K562 (cell line): ENCODE data around the gene WDR86. TPM values are rescaled to one million over a fixed set of nuclear protein-coding genes. Genes with fewer than 3 reads are reported as not detected.
A peak's percentile ranks its signal among the peaks of the same experiment; 100 is the strongest.

Experiments used
- ARNT ChIP-seq, 2 experiments: fragments of 450-650 bp; IDR thresholded peaks; 2 replicates each; pipeline ENCODE4 v1.6.1; 2016; ENCODE audit warnings: mild to moderate bottlenecking in 1 of 2
- CBX8 ChIP-seq: fragments of 200-600 bp; sonication (generic); IDR thresholded peaks from 2 replicates; pipeline ENCODE4 v1.6.1; 2012; ENCODE audit warnings: borderline replicate concordance, mixed run types, low read depth, mild to moderate bottlenecking, moderate library complexity, mixed read lengths, low read length, control low read depth, inconsistent platforms; ENCODE audit not compliant: poor library complexity, severe bottlenecking; ENCODE audit errors: extremely low read depth
- CEBPB ChIP-seq: fragments of 450-650 bp; IDR thresholded peaks from 2 replicates; pipeline ENCODE4 v1.6.1; 2016; ENCODE audit warnings: missing genetic modification characterization, missing compliant biosample characterization
- DDX20 ChIP-seq: fragments of 450-650 bp; IDR thresholded peaks from 2 replicates; pipeline ENCODE4 v1.6.1; 2016; ENCODE audit warnings: missing genetic modification characterization, low read depth, mild to moderate bottlenecking, missing compliant biosample characterization, moderate library complexity
- E2F8 ChIP-seq: fragments of 450-650 bp; IDR thresholded peaks from 2 replicates; pipeline ENCODE4 v1.7.1; 2018; ENCODE audit warnings: mild to moderate bottlenecking, low read depth; ENCODE audit not compliant: partially characterized antibody
- GABPA ChIP-seq: fragments of 200-800 bp; sonication (Bioruptor generic); conservative IDR thresholded peaks from 2 replicates; pipeline ENCODE4 v1.6.1; 2016; ENCODE audit warnings: low read depth, missing genetic modification characterization, missing compliant biosample characterization
- HDAC1 ChIP-seq, 2 experiments: fragments of 450-650 bp; IDR thresholded peaks; 2 replicates each; pipeline ENCODE4 v1.6.1; 2016 to 2017; ENCODE audit warnings: inconsistent platforms in 1 of 2, mild to moderate bottlenecking in 1 of 2, moderate library complexity in 1 of 2
- HDAC8 ChIP-seq: fragments of 450-650 bp; IDR thresholded peaks from 2 replicates; pipeline ENCODE4 v1.6.1; 2016; ENCODE audit warnings: mild to moderate bottlenecking, missing genetic modification characterization, moderate library complexity, missing compliant biosample characterization
- HLTF ChIP-seq: fragments of 450-650 bp; IDR thresholded peaks from 2 replicates; pipeline ENCODE4 v1.6.1; 2016
- HMGXB4 ChIP-seq: sonication (generic); formaldehyde crosslinking; IDR thresholded peaks from 2 replicates; pipeline ENCODE4 v1.8.1; 2023; ENCODE audit warnings: mild to moderate bottlenecking, missing genetic modification reagents
- IRF2 ChIP-seq: sonication (generic); formaldehyde crosslinking; IDR thresholded peaks from 2 replicates; pipeline ENCODE4 v1.8.1; 2022; ENCODE audit warnings: mild to moderate bottlenecking, missing genetic modification reagents
- KAT8 ChIP-seq: fragments of 450-650 bp; IDR thresholded peaks from 2 replicates; pipeline ENCODE4 v1.6.1; 2016; ENCODE audit warnings: low read depth, mild to moderate bottlenecking
- MAFK ChIP-seq: IDR thresholded peaks from 2 replicates; pipeline ENCODE4 v1.6.1; 2011; ENCODE audit warnings: low read length, improper control_type of control experiment
- RHOXF2B ChIP-seq: fragments of 250-450 bp; sonication (Bioruptor Pico); conservative IDR thresholded peaks from 2 replicates; pipeline ENCODE4 v1.5.1; 2021
- SUPT5H ChIP-seq: fragments of 450-650 bp; IDR thresholded peaks from 2 replicates; pipeline ENCODE4 v1.6.1; 2016
- TAF7 ChIP-seq: fragments of 450-650 bp; IDR thresholded peaks from 2 replicates; pipeline ENCODE4 v1.6.1; 2016; ENCODE audit warnings: missing genetic modification characterization, missing compliant biosample characterization
- ZBTB12 ChIP-seq: fragments of 250-450 bp; sonication (Bioruptor Pico); IDR thresholded peaks from 2 replicates; pipeline ENCODE4 v1.4.0; 2020
- ZNF280B ChIP-seq: fragments of 250-450 bp; sonication (Bioruptor Pico); IDR thresholded peaks from 2 replicates; pipeline ENCODE4 v1.5.1; 2021; ENCODE audit warnings: mild to moderate bottlenecking
- ZNF311 ChIP-seq: fragments of 250-450 bp; sonication (Bioruptor Pico); IDR thresholded peaks from 2 replicates; pipeline ENCODE4 v1.4.0; 2020; ENCODE audit warnings: mild to moderate bottlenecking, moderate library complexity
- ZNF395 ChIP-seq: fragments of 200-800 bp; sonication (Bioruptor generic); IDR thresholded peaks from 2 replicates; pipeline ENCODE4 v1.6.1; 2017; ENCODE audit warnings: missing genetic modification characterization, missing compliant biosample characterization
- ZNF644 ChIP-seq: fragments of 200-800 bp; sonication (Bioruptor generic); IDR thresholded peaks from 2 replicates; pipeline ENCODE4 v1.6.1; 2016; ENCODE audit warnings: low read depth, missing genetic modification characterization, missing compliant biosample characterization
- ZNF668 ChIP-seq: fragments of 250-450 bp; sonication (Bioruptor Pico); IDR thresholded peaks from 2 replicates; pipeline ENCODE4 v1.8.0; 2022; ENCODE audit warnings: mild to moderate bottlenecking, inconsistent platforms
- polyA plus RNA-seq, 8 experiments: library from polyadenylated mRNA; depleted of rRNA in 4 of 8; stranded (reverse) in 5 of 8; unstranded in 3 of 8; fragments of >200 nt; fragmentation: Nextera tagmentation in 2 of 8; fragmentation: Illumina TruSeq in 1 of 8; extraction: Ambion mirVana in 2 of 8; extraction: Trizol in 1 of 8; gene quantifications; 2 replicates each; pipeline versions ENCODE4 v1.2.1 to v1.2.3, GENCODE V29; 2011 to 2014; ENCODE audit warnings: inconsistent platforms in 1 of 8, missing spikeins in 1 of 8
- total RNA-seq, 7 experiments: library from RNA; depleted of rRNA in 6 of 7; stranded (reverse); fragments of >200 nt in 6 of 7; fragmentation: Illumina TruSeq in 2 of 7; extraction: Trizol in 2 of 7; gene quantifications; 2 replicates each; pipeline versions ENCODE4 v1.2.1 to v1.2.3, GENCODE V29; 2011 to 2021; ENCODE audit warnings: low replicate concordance in 1 of 7

Gene WDR86
- total and polyA plus RNA-seq, 9 of the 15 experiments (the other 6 are each of a cell fraction or from before 2014, with no cell fraction given): 0.24 TPM; not detected in 8

GRCh38 chr7:151349507-151349853 is 60.4 kb downstream of the WDR86 start (continued):
- TF ChIP-seq HDAC1 (IDR thresholded peaks at IDR 0.05) (no peak), HLTF (no peak), CEBPB (tag) (no peak), ARNT (IDR thresholded peaks at IDR 0.05) (peak in 1 of 2 experiments; percentile 49; a peak in 1 of 4 replicates), ZNF668 (no peak), RHOXF2B (CRISPR knock-in tag) (no peak), E2F8 (no peak), MAFK (no peak), HDAC8 (tag) (no peak), ZBTB12 (0 out of 2 replicates have a peak, but pooled peaks have one; percentile 27), ZNF644 (tag) (0 out of 2 replicates have a peak, but pooled peaks have one; percentile 54), DDX20 (tag) (no peak), TAF7 (tag) (no peak), ZNF311 (CRISPR knock-in tag) (no peak), IRF2 (CRISPR knock-in tag) (no peak), SUPT5H (no peak), CBX8 (no peak), GABPA (tag) (no peak), HMGXB4 (no peak), ZNF395 (CRISPR knock-in tag) (no peak), KAT8 (no peak), ZNF280B (CRISPR knock-in tag) (no peak)
